Stomach (tissue), 9 donors: Measurements from ENCODE around the gene CXCR2. TPM values are rescaled to one million over a fixed set of nuclear protein-coding genes. Genes with fewer than 3 reads are reported as not detected.
A peak's percentile ranks its signal among the peaks of the same experiment; 100 is the strongest.
"Not testable (repeated sequence)": the region's sequence is repeated elsewhere in the genome, so short reads cannot be mapped to it uniquely, and the experiment has no call there.

Experiments used
- DNase-seq, 2 donors: peaks; one replicate each; pipeline versions ENCODE4 v3.0.0 to v3.0.0-alpha.2; 2013 to 2019
- H3K27ac ChIP-seq, 5 donors: fragments of 200-600 bp in 4 of 5; sonication (generic) in 4 of 5; one replicate each; pipeline ENCODE4 v1.5.1; 2013 to 2019; ENCODE audit warnings: mild to moderate bottlenecking in 1 of 5, moderate library complexity in 1 of 5
- H3K27me3 ChIP-seq, 3 donors: fragments of 200-600 bp; sonication (generic); one replicate each; pipeline ENCODE4 v1.5.1; 2017 to 2019; ENCODE audit warnings: mixed run types in 1 of 3
- H3K36me3 ChIP-seq, 4 donors: fragments of 200-600 bp; sonication (generic); 1 replicate in 3 of 4; 2 replicates in 1 of 4; pipeline ENCODE4 v1.5.1; 2016 to 2019
- H3K4me1 ChIP-seq, 4 donors: fragments of 200-600 bp; sonication (generic); one replicate each; pipeline ENCODE4 v1.5.1; 2016 to 2019
- H3K4me3 ChIP-seq, 4 donors: fragments of 200-600 bp; sonication (generic) in 3 of 4; one replicate each; pipeline ENCODE4 v1.5.1; 2016 to 2019; ENCODE audit warnings: mild to moderate bottlenecking in 1 of 4
- H3K9me3 ChIP-seq, 4 donors: fragments of 200-600 bp; sonication (generic); one replicate each; pipeline ENCODE4 v1.5.1; 2016 to 2019
- CTCF ChIP-seq, 7 experiments: fragments of 450-650 bp in 4 of 7; fragments of 200-600 bp in 3 of 7; sonication (generic) in 3 of 7; IDR thresholded peaks; one replicate each; pipeline ENCODE4 v1.5.1; 2016 to 2019; ENCODE audit warnings: antibody characterized with exemption in 7 of 7, control low read depth in 2 of 7, mild to moderate bottlenecking in 1 of 7
- EP300 ChIP-seq: sonication (generic); formaldehyde crosslinking; IDR thresholded peaks from one replicate; pipeline ENCODE4 v1.6.1; 2017; ENCODE audit warnings: antibody characterized with exemption
- POLR2A ChIP-seq, 4 donors: fragments of 450-650 bp; IDR thresholded peaks; one replicate each; pipeline ENCODE4 v1.6.1; 2016; ENCODE audit warnings: antibody characterized with exemption in 4 of 4, control low read depth in 2 of 4, mild to moderate bottlenecking in 1 of 4, moderate library complexity in 1 of 4
- POLR2AphosphoS5 ChIP-seq, 3 donors: sonication (generic); formaldehyde crosslinking; IDR thresholded peaks; one replicate each; pipeline ENCODE4 v1.6.1; 2016; ENCODE audit warnings: antibody characterized with exemption in 3 of 3
- WGBS, 5 donors: extraction: QIAGEN DNeasy Blood & Tissue Kit in 3 of 5; methylation state at CpG; one replicate each; pipeline versions ENCODE4 v1.1.5 to v1.1.7; 2013 to 2018; 5-methylcytosine and 5-hydroxymethylcytosine counted together
- intact Hi-C: fragments of 100-400 bp; cut with DNase I; formaldehyde crosslinking; loops from one replicate; pipeline ENCODE4 v1.15.1; 2023; ENCODE audit warnings: low total_unique reads
- polyA plus RNA-seq, 3 donors: library from polyadenylated mRNA; stranded (reverse); fragments of 200-250 nt; gene quantifications; one replicate each; pipeline ENCODE4 v1.2.3, GENCODE V29; 2013
- total RNA-seq, 5 donors: library from RNA; depleted of rRNA; stranded (reverse); fragments of >200 nt; gene quantifications; one replicate each; pipeline versions ENCODE4 v1.1.0 to v1.2.3, GENCODE V29; 2014 to 2016
- donor health status: healthy with polysubstance abuse.
- donor health status: Bipolar disorder and iron deficiency.
- donor health status: healthy.

CXCR2 gene
- total and polyA plus RNA-seq, 8 donors, result 0.37 to 2.3 (median 1.2) TPM; not detected in 3

- peak in 1 of 2 donors; percentile 39 for DNase-seq
- Histone ChIP-seq H3K4me1 (peaks cover 0 to 14% (median 0%) of the 10 kb centered on the region in 4 donors), H3K4me3 (no peak overlapping the region), H3K27me3 (peaks cover 0 to 10% (median 0%) of the 10 kb centered on the region in 3 donors), H3K36me3 (no peaks in the 10 kb centered on the region), H3K9me3 (no peaks in the 10 kb centered on the region), H3K27ac (no peak overlapping the region)
- WGBS, 5 donors, result 67 to 72% (median 68%) methylated on average over 5 of the region's 5 CpGs
- TF ChIP-seq CTCF (IDR thresholded peaks at IDR 0.05) (no peak), POLR2AphosphoS5 (IDR thresholded peaks at IDR 0.05) (no peak), POLR2A (IDR thresholded peaks at IDR 0.05) (no peak), EP300 (no peak)
- intact Hi-C loops, result no loop called here
These were observed 44.1 kb downstream of the CXCR2 start for GRCh38 chr2:218169757-218170546.

DNA sequence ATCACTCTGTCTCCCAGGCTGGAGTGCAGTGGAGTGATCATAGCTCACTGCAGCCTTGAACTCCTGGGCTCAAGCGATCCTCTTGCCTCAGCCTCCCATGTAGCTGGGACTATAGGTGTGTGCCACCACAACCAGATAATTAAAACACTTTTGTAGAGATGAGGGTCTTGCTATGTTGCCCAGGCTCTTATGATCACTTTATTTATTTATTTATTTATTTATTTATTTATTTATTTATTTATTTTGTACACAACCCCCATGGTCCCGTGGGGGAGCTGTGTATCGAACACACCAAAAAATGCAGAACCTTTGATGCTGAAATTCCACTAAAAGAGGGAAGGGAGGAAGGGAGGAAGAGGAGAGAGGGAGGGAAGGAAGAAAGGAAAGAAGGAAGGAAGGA is 45.9 kb downstream of the CXCR2 start:
- H3K4me3 ChIP-seq, DNase-seq, H3K9me3 ChIP-seq, H3K27me3 ChIP-seq, intact Hi-C loops, H3K27ac ChIP-seq, H3K36me3 ChIP-seq: not testable (repeated sequence)
- peaks cover 0 to 14% (median 0%) of the 10 kb centered on the region in 4 donors for H3K4me1 ChIP-seq
- WGBS, 5 donors, result 82 to 95% (median 86%) methylated on average over 3 of the region's 3 CpGs

GRCh38 chr2:218172845-218173244 is 47.0 kb downstream of the CXCR2 start:
- Histone ChIP-seq H3K4me3 (no peak overlapping the region), H3K27ac (no peak overlapping the region), H3K36me3 (no peaks in the 10 kb centered on the region), H3K4me1 (peaks cover 0 to 14% (median 0%) of the 10 kb centered on the region in 4 donors), H3K9me3 (no peaks in the 10 kb centered on the region), H3K27me3 (peaks cover 0 to 10% (median 0%) of the 10 kb centered on the region in 3 donors)
- intact Hi-C loops, result no loop called here
- WGBS, 5 donors, result 75 to 82% (median 79%) methylated on average over 2 of the region's 2 CpGs
- no peak for TF ChIP-seq POLR2AphosphoS5 (IDR thresholded peaks at IDR 0.05)
- TF ChIP-seq CTCF (IDR thresholded peaks at IDR 0.05), result no peak
- no peak for TF ChIP-seq POLR2A (IDR thresholded peaks at IDR 0.05)
- no peak for TF ChIP-seq EP300
- DNase-seq, result no peak

GRCh38 chr2:218179782-218180181 is 54.0 kb downstream of the CXCR2 start:
- Histone ChIP-seq H3K9me3 (no peaks in the 10 kb centered on the region), H3K36me3 (no peaks in the 10 kb centered on the region), H3K4me3 (no peak overlapping the region), H3K4me1 (no peaks in the 10 kb centered on the region), H3K27me3 (no peaks in the 10 kb centered on the region), H3K27ac (no peak overlapping the region)
- intact Hi-C loops, result loop anchor here (10.0 kb wide), 1 partner anchor 85 kb away; the partner anchor contains the start of gene GPBAR1
- 90 to 95% (median 93%) methylated on average over 4 of the region's 4 CpGs for WGBS, 5 donors
- DNase-seq, result no peak
- no peak for TF ChIP-seq POLR2AphosphoS5 (IDR thresholded peaks at IDR 0.05)
- no peak for TF ChIP-seq CTCF (IDR thresholded peaks at IDR 0.05)
- TF ChIP-seq POLR2A (IDR thresholded peaks at IDR 0.05), result no peak
- no peak for TF ChIP-seq EP300
